Stimulated activated CD8-positive, alpha-beta memory T cell treated with anti-CD3 and anti-CD28 coated beads, Interleukin-4, amount 100 ng/mL, for 48 hours (primary cell): ENCODE measurements around the gene MEDAG.
A peak's percentile ranks its signal among the peaks of the same experiment; 100 is the strongest.

Experiments used
- DNase-seq: peaks from one replicate; pipeline ENCODE4 v3.0.0-alpha.2; 2020

Gene MEDAG

GRCh38 chr13:30905932-30906383, at the start of gene MEDAG:
Gene MEDAG (plus strand): TSS chr13:30906271. CDS start chr13:30906516, 245 bp downstream.
- no peak for DNase-seq

- DNase-seq, result no peak
These were observed 49.1 kb upstream of the MEDAG start for GRCh38 chr13:30857018-30857417.

- no peak for DNase-seq
These were observed 48.4 kb upstream of the MEDAG start for GRCh38 chr13:30857636-30858035.

GRCh38 chr13:30859326-30859725, 46.7 kb upstream of the MEDAG start:
- DNase-seq, result no peak

DNA sequence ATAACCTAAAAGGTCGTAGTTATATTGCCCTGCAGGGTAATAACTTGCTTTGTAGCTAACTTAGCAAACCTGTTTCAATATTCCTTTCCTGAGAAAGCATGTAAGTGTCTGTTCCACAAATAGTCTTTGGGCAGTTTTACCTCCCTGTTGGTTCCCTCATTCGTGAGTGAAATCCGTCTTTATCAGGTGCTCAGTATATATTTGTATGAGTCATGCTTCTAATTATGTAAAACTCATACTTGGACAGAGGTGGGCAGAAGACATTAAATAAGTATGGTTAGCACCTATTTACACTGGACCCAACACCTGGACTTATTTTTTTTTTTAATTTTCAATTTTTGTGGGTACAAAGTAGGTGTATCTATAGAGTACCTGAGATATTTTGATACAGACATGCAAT, 44.9 kb upstream of the MEDAG start:
- no peak for DNase-seq

GRCh38 chr13:30861836-30862467, 44.1 kb upstream of the MEDAG start:
- DNase-seq, result no peak

DNA sequence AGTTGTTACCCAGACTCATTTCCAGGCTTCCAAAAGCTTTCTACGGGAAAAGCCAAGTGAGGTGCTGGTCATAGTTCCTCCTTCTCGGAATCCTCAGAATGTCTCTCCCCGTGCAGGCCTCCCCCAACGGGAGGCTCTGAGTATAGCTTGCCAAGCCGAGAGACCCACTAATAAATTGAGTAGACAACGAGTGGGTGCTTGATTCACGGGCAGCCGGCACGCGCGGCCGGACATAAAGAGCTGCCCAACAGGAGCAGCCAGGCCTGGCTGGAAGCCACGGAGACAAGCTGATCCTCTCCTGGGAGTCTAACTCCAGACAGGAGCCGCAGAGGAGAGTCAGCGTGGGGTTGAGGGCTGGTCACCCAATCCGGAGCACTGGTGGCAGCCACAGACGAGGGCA, 43.4 kb upstream of the MEDAG start:
- DNase-seq, result no peak

DNA sequence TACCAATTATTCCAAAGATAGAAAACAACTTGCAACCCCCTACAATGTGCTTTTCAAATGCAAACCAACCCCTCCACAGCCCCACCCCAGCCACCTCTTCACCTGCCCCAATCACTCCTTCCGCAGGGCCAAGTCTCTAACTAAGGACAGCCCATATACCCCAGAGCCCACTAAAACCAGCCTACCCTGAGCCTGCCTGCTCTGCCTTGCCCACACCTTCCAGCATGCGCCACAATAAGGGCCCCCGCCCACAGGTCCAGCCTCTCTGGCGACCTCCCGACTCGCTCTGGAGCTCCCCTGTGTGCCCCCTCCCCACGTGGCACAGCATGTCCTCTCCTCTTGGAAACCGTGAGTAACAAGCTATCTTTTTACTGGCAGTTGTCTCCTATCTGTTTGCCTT, 42.8 kb upstream of the MEDAG start:
- no peak for DNase-seq

DNA sequence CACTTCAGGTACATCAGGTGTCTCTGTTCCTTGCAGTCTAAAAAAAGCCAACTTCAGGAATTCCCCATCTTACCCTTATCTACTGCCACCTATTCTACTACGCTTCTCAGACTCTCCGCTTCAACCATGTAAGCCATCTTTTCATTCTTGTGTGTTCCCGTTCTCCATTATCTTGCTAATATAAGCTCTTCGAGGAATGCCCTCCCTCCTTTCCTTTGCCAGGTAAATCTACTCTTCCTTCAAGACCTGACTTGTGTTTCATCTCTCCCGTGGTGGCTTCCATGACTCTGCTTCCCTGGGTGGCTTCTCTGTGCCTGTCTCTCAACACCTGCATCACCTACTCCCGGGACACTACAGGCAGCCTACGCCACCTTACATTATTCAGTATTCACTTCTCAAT, 42.3 kb upstream of the MEDAG start:
- no peak for DNase-seq

DNA sequence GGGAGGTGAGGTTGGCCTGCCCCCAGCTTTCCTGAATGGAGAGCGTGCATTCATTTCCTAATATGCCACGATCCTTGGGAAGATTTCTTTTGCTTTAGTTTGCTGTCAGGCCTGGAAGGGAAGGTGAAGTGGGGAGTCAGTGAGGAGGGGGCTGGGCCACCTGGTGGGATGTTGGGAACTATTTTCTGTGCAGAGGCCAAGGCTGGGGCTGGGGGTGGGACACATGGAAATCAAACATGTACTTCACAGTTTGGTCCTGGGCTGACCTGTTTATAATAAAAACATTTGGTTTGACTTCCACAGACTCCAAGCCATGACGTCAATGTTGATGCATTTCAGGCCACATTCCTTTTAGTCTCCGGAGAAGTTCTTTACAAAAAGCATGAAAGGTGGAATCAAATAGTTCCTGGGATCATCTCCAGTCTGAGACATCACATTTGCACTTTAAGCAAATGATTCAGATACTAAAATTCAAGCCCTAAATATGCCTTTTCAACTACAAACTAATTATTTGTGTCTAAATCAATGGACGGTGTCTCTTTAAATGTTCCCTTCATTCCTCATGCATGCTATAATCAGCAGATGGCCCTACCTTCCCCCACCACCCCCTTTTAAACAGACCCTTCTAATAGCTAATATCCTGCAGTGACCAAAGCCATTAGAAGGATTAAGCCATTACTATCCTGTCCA, 41.5 kb upstream of the MEDAG start:
- DNase-seq, result no peak

- peak; percentile 67 for DNase-seq
These were observed 40.7 kb upstream of the MEDAG start for GRCh38 chr13:30865123-30866049.

DNA sequence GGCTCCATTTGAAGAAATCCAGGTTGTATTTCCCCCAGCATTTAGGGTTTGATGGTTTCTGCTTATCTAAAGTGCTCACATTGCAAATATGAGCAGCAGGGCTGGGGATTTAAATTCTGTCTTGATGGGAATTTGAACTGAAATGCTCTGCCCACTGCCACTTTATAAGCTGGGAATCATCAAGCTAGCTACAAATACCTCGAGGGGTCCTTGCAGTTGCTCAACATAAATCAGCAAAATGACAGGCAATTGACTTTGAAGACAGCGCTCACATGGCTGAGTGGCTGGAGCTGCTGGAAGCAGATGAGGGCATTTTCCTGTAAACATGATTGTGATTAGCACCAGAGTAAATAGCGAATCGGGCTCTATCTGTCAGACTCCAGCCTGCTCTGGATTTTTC, 39.4 kb upstream of the MEDAG start:
- no peak for DNase-seq

DNA sequence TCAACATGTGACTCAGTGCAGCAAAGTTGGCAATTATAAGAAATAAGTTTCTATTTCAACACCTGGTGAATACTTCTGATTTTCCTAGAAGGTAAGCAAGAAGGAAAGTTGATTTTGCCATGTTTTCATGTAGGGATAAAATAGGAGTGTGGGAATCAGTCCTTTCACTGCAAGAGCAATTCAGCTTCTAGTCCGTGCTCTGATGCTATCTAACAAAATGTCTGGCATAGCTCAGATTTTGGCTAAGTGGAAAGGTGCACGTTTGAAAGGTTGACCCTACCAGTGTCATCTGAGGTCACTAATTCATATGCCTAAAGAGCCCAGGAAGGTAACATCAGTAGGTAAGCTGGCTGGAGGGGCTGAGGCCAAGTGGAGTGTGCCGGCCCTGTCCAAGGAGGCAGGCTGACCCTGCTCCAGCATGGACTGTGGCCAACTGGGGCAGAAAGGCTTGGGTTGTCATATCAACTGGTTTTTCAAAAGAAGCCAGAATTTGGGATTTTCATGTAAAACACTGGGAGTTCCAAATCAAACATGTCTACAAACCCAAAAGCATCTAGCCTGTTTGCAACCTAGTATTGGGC, 38.9 kb upstream of the MEDAG start:
- DNase-seq, result no peak

DNA sequence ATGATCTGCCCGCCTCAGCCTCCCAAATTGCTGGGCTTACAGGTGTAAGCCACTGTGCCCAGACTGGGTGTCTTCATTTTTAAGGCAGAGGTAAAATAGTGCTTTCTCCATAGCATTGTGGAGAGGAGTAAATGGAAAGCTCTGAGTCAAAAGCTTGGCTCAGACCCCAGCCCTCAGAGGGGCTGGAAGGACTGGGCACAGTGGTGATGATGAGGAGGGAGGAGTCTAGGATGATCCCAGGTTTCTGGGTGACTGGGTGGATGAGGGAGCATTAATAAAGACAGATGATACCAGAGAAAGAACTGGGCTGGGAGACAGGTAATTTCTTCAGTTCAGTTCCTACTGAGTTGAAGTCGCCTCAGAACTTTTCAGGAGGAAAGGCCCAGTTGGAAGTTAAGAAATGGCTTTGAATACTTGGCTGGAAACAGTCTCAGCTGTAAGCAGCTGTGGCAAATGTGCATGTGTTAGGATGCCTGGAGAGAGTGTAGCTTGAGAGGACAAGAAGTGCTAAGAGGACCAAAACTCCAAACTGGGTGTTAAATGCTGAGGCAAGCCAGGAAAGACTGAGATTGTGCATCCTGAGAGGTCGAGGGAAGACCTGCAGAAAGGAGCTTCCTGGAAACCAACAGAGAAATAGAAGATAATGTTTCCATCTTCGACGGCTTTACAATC, 37.1 kb upstream of the MEDAG start:
- no peak for DNase-seq

GRCh38 chr13:30869491-30869890, 36.6 kb upstream of the MEDAG start:
- no peak for DNase-seq

DNA sequence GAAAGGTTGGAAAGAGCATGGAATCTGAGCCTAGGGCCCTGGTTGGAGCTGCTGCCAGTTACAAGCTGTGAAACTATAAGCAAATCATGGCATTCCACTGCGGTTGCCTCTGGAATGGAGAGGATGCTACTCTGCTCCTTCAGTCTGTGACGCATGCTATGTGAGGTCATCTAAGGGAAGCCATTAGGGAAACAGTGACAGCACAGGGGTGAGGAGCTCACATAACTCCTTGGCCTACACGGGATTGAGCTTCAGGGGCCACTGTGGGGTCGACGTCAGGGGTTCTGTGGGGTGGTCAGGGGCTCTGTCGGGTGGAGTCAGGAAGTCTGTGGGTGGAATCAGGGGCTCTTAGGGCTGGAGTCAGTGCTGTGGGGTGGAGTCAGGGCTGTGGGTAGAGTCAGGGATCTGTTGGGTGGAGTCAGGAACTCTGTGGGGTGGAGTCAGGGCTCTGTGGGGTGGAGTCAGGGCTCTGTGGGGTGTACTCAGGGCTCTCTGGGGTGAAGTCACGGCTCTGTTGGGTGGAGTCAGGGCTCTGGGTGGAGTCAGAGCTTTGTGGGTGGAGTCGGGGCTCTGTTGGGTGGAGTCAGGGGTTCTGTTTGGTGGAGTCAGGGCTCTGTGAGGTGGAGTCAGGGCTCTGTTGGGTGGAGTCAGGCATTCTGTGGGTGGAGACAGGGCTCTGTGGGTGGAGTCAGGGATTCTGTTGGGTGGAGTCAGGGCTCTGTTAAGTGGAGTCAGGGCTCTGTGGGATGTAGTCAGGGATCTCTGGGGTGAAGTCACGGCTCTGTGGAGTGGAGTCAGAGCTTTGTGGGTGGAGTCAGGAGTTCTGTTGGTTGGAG, 35.8 kb upstream of the MEDAG start:
- DNase-seq, result peak; percentile 70

- DNase-seq, result no peak
These were observed 35.0 kb upstream of the MEDAG start for GRCh38 chr13:30870916-30871587.

DNA sequence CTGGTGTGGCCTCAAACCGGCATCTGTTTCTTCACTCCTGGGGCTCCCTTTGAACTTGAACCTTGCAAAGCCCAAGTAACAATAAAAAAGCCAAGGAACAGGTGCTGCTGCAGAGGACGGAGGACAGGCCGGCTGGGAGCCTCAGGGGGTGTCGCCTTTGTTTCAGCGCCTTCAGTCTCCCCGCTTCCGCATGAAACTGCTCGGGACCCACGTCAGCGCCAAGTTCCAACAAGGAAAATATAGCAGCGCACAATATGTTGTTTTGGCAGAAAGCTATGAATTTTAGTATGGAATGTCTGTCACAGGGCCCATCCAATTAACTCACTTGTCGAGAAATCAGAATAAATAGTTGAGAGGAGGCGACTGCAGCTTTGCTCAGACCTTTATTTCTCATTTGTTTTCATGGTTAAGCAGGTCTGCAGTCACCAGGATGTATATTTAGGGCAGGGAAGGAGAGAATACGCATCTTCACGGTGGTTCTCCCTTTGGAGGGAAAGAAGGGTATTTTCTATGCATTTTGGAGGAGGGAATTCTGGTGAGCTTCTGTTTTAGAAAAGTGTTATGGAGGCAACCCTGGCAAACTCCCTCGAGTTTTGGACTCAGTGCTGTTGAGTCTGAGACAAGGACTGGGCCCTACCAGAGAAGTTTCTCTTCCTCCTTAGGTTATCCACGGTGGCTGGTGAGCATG, 34.3 kb upstream of the MEDAG start:
- no peak for DNase-seq

- no peak for DNase-seq
These were observed 33.8 kb upstream of the MEDAG start for GRCh38 chr13:30872276-30872594.

- no peak for DNase-seq
These were observed 33.2 kb upstream of the MEDAG start for GRCh38 chr13:30872685-30873461.
